Right renal pelvis (tissue), 4 donors: ENCODE results near the gene RECK. TPM values are rescaled to one million over a fixed set of nuclear protein-coding genes. Genes with fewer than 3 reads are reported as not detected.
A peak's percentile ranks its signal among the peaks of the same experiment; 100 is the strongest.
"Not testable (repeated sequence)": the region's sequence is repeated elsewhere in the genome, so short reads cannot be mapped to it uniquely, and the experiment has no call there.

Experiments used
- DNase-seq, 4 donors: peaks; one replicate each; pipeline ENCODE4 v3.0.0-alpha.2; 2013; ENCODE audit warnings: low read depth in 4 of 4, low spot score in 3 of 4, missing footprints in 1 of 4
- polyA plus RNA-seq, 4 donors: library from polyadenylated mRNA; unstranded; fragments of 120-200 nt; gene quantifications; one replicate each; pipeline ENCODE4 v1.2.1, GENCODE V29; 2013; ENCODE audit not compliant: insufficient read length in 4 of 4

RECK gene
- polyA plus RNA-seq, 4 donors, result 28.3 to 34.0 (median 32.5) TPM

GRCh38 chr9:36152741-36153438, 116.2 kb downstream of the RECK start:
- DNase-seq, result no peak

- no peak for DNase-seq
Measured at GRCh38 chr9:36153746-36154145, 117.0 kb downstream of the RECK start.

GRCh38 chr9:36154331-36154952, 117.7 kb downstream of the RECK start:
- DNase-seq, result peak in 2 of 4 donors; percentile 57 to 69

- no peak for DNase-seq
Measured at GRCh38 chr9:36156116-36156515, 119.4 kb downstream of the RECK start.

- no peak for DNase-seq
Measured at GRCh38 chr9:36158122-36158521, 121.4 kb downstream of the RECK start.

- no peak for DNase-seq
Measured at GRCh38 chr9:36158917-36159316, 122.2 kb downstream of the RECK start.

- DNase-seq, result not testable (repeated sequence)
Measured at GRCh38 chr9:36159509-36159908, 122.8 kb downstream of the RECK start.

GRCh38 chr9:36160126-36160525, 123.4 kb downstream of the RECK start:
- not testable (repeated sequence) for DNase-seq

GRCh38 chr9:36161187-36161586, 124.5 kb downstream of the RECK start:
- DNase-seq, result no peak

GRCh38 chr9:36162211-36162738, 125.6 kb downstream of the RECK start:
- no peak for DNase-seq

- DNase-seq, result peak; percentile 83 to 86 (median 85)
Measured at GRCh38 chr9:36163049-36163785, 126.5 kb downstream of the RECK start.

GRCh38 chr9:36163786-36164170, 127.1 kb downstream of the RECK start:
- DNase-seq, result no peak

- no peak for DNase-seq
Measured at GRCh38 chr9:36164372-36164771, 127.7 kb downstream of the RECK start.

GRCh38 chr9:36164989-36165388, 128.3 kb downstream of the RECK start:
- DNase-seq, result no peak

- DNase-seq, result no peak
Measured at GRCh38 chr9:36165826-36166167, 129.1 kb downstream of the RECK start.

- DNase-seq, result no peak
Measured at GRCh38 chr9:36166168-36166927, 129.6 kb downstream of the RECK start.

- no peak for DNase-seq
Measured at GRCh38 chr9:36169166-36169565, 132.5 kb downstream of the RECK start, which contains the start of gene CCIN. Gene CCIN (plus strand): TSS chr9:36169388. CDS start chr9:36169503, 115 bp downstream.

GRCh38 chr9:36169708-36170107, 133.0 kb downstream of the RECK start:
- no peak for DNase-seq

- no peak for DNase-seq
Measured at GRCh38 chr9:36170531-36170930, 133.8 kb downstream of the RECK start.

- DNase-seq, result no peak
Measured at GRCh38 chr9:36173861-36174260, 137.1 kb downstream of the RECK start.
